H9 (cell line): Measurements from ENCODE around the gene NUDT3. TPM values are rescaled to one million over a fixed set of nuclear protein-coding genes. Genes with fewer than 3 reads are reported as not detected.

ENCODE experiments used
- DNase-seq: peaks from one replicate; pipeline ENCODE4 v3.0.0-alpha.2; 2017
- H2AFZ ChIP-seq: one replicate; pipeline ENCODE4 v1.6.1; 2013; ENCODE audit warnings: mild to moderate bottlenecking, low read length, control low read depth, moderate library complexity
- H2AK5ac ChIP-seq: 2 replicates; pipeline ENCODE4 v1.6.1; 2013; ENCODE audit warnings: low read length, control low read depth, mixed read lengths; ENCODE audit not compliant: insufficient read length
- H2BK120ac ChIP-seq: one replicate; pipeline ENCODE4 v1.6.1; 2013; ENCODE audit warnings: low read depth, mild to moderate bottlenecking, low read length, control low read depth, inconsistent platforms; ENCODE audit not compliant: poor library complexity, severe bottlenecking
- H2BK12ac ChIP-seq: 2 replicates; pipeline ENCODE4 v1.6.1; 2013; ENCODE audit warnings: low read length, control low read depth, mixed read lengths, low read depth; ENCODE audit not compliant: insufficient read length
- H2BK15ac ChIP-seq: 2 replicates; pipeline ENCODE4 v1.6.1; 2013; ENCODE audit warnings: low read depth, low read length, control low read depth
- H2BK20ac ChIP-seq: one replicate; pipeline ENCODE4 v1.6.1; 2013; ENCODE audit warnings: low read depth, mild to moderate bottlenecking, low read length, control low read depth, inconsistent platforms; ENCODE audit not compliant: poor library complexity, severe bottlenecking
- H2BK5ac ChIP-seq: 2 replicates; pipeline ENCODE4 v1.6.1; 2013; ENCODE audit warnings: low read length, control low read depth, mixed read lengths; ENCODE audit not compliant: insufficient read length
- H3K14ac ChIP-seq: 2 replicates; pipeline ENCODE4 v1.6.1; 2013; ENCODE audit warnings: low read length, control low read depth; ENCODE audit not compliant: insufficient read depth
- H3K18ac ChIP-seq: 2 replicates; pipeline ENCODE4 v1.6.1; 2013; ENCODE audit warnings: low read depth, mild to moderate bottlenecking, mixed read lengths, low read length, control low read depth; ENCODE audit not compliant: insufficient read length
- H3K23ac ChIP-seq: 2 replicates; pipeline ENCODE4 v1.6.1; 2013; ENCODE audit warnings: low read length, control low read depth, mixed read lengths, low read depth; ENCODE audit not compliant: insufficient read length
- H3K23me2 ChIP-seq: 2 replicates; pipeline ENCODE4 v1.6.1; 2013; ENCODE audit warnings: low read depth, mild to moderate bottlenecking, mixed read lengths, low read length, control low read depth; ENCODE audit not compliant: insufficient read length, poor library complexity, severe bottlenecking
- H3K27ac ChIP-seq: 2 replicates; pipeline ENCODE4 v1.5.1; 2013; ENCODE audit warnings: low read length, control low read depth, mixed read lengths, low read depth; ENCODE audit not compliant: insufficient read length
- H3K27me3 ChIP-seq: 2 replicates; pipeline ENCODE4 v1.6.1; 2013; ENCODE audit warnings: low read length, control low read depth, inconsistent platforms; ENCODE audit not compliant: insufficient read depth
- H3K4ac ChIP-seq: 2 replicates; pipeline ENCODE4 v1.6.1; 2013; ENCODE audit warnings: low read depth, mild to moderate bottlenecking, control low read depth, inconsistent platforms, low read length, moderate library complexity
- H3K4me1 ChIP-seq: 2 replicates; pipeline ENCODE4 v1.6.1; 2013; ENCODE audit warnings: low read length, control low read depth, inconsistent platforms; ENCODE audit not compliant: insufficient read depth
- H3K4me2 ChIP-seq: 2 replicates; pipeline ENCODE4 v1.6.1; 2013; ENCODE audit warnings: low read length, control low read depth, mixed read lengths; ENCODE audit not compliant: insufficient read length, insufficient read depth
- H3K56ac ChIP-seq: 2 replicates; pipeline ENCODE4 v1.6.1; 2013; ENCODE audit warnings: low read depth, mild to moderate bottlenecking, mixed read lengths, low read length, control low read depth; ENCODE audit not compliant: insufficient read length
- H3K79me1 ChIP-seq: 2 replicates; pipeline ENCODE4 v1.6.1; 2013; ENCODE audit warnings: low read depth, mild to moderate bottlenecking, moderate library complexity, low read length, control low read depth, inconsistent platforms; ENCODE audit not compliant: insufficient read depth, poor library complexity, severe bottlenecking
- H3K79me2 ChIP-seq: 2 replicates; pipeline ENCODE4 v1.6.1; 2013; ENCODE audit warnings: low read length, control low read depth, inconsistent platforms; ENCODE audit not compliant: insufficient read depth
- H3K9ac ChIP-seq: 2 replicates; pipeline ENCODE4 v1.6.1; 2013; ENCODE audit warnings: low read length, control low read depth, mixed read lengths; ENCODE audit not compliant: insufficient read length; ENCODE audit errors: extremely low read depth
- H3K9me3 ChIP-seq: one replicate; pipeline ENCODE4 v1.6.1; 2013; ENCODE audit warnings: low read depth, low read length, inconsistent platforms; ENCODE audit not compliant: control insufficient read depth
- H3T11ph ChIP-seq: one replicate; pipeline ENCODE4 v1.6.1; 2013; ENCODE audit warnings: mild to moderate bottlenecking, low read length, control low read depth, inconsistent platforms
- H4K20me1 ChIP-seq: one replicate; pipeline ENCODE4 v1.6.1; 2013; ENCODE audit not compliant: control insufficient read depth, insufficient read length, insufficient read depth
- H4K5ac ChIP-seq: 2 replicates; pipeline ENCODE4 v1.6.1; 2013; ENCODE audit warnings: low read depth, mild to moderate bottlenecking, mixed read lengths, low read length, control low read depth; ENCODE audit not compliant: insufficient read length
- H4K8ac ChIP-seq: replicated peaks from 2 replicates; pipeline ENCODE4 v1.6.1; 2013; ENCODE audit warnings: low read length, control low read depth, mixed read lengths, low read depth; ENCODE audit not compliant: insufficient read length
- H4K91ac ChIP-seq: 2 replicates; pipeline ENCODE4 v1.6.1; 2013; ENCODE audit warnings: low read depth, mild to moderate bottlenecking, moderate library complexity, mixed read lengths, low read length, control low read depth; ENCODE audit not compliant: insufficient read length
- H3K27ac Mint-ChIP-seq, 3 experiments: 2 replicates in 2 of 3; 3 replicates in 1 of 3; pipeline ENCODE4 v1.8.0; 2020 to 2021; ENCODE audit warnings: mixed read lengths in 3 of 3, mild to moderate bottlenecking in 1 of 3, moderate library complexity in 1 of 3
- H3K27me3 Mint-ChIP-seq: 2 replicates; pipeline ENCODE4 v1.8.0; 2021; ENCODE audit warnings: low read depth, mild to moderate bottlenecking, moderate library complexity, mixed read lengths
- H3K36me3 Mint-ChIP-seq, 3 experiments: 2 replicates in 2 of 3; 3 replicates in 1 of 3; pipeline ENCODE4 v1.8.0; 2020 to 2021; ENCODE audit warnings: low read depth in 3 of 3, mixed read lengths in 3 of 3; ENCODE audit not compliant: insufficient read depth in 1 of 3
- H3K4me1 Mint-ChIP-seq, 2 experiments: 2 replicates each; pipeline ENCODE4 v1.8.0; 2020; ENCODE audit warnings: mixed read lengths in 2 of 2
- H3K4me3 Mint-ChIP-seq, 2 experiments: 2 replicates in 1 of 2; 3 replicates in 1 of 2; pipeline ENCODE4 v1.8.0; 2020 to 2021; ENCODE audit warnings: mild to moderate bottlenecking in 2 of 2, mixed read lengths in 2 of 2, moderate library complexity in 1 of 2
- H3K9me3 Mint-ChIP-seq, 2 experiments: 2 replicates in 1 of 2; 3 replicates in 1 of 2; pipeline ENCODE4 v1.8.0; 2020; ENCODE audit warnings: mild to moderate bottlenecking in 2 of 2, mixed read lengths in 2 of 2, moderate library complexity in 1 of 2
- total RNA-seq: library from RNA; stranded (reverse); gene quantifications from 2 replicates; pipeline ENCODE4 v1.2.1, GENCODE V29; 2021
- TF ChIP-seq, protein P1 (sequence below): fragments of 200-600 bp; sonication (generic); conservative IDR thresholded peaks from 3 replicates; pipeline ENCODE4 v1.8.0; 2021; ENCODE audit warnings: antibody characterized with exemption, mild to moderate bottlenecking

The NUDT3 gene
- total RNA-seq, 1 experiment from 2014 or later = 23.6 TPM

DNA sequence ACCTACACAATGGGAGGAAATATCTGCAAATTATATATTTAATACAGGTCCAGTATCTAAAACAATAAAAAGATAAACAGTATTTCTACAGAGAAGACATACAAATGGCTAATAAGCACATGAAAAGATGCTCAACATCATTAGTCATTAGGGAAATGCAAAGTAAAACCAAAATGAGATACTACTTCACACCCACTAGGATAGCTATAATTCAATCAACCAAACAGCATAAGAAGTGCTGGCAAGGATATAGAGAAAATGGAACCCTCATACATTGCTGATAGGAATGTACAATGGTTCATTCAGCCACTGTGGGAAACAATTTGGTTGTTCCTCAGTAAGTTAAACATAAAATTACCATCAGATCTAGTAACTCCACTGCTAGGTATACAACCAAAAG, 48.7 kb downstream of the NUDT3 start:
- H3K23ac ChIP-seq = no peak overlapping the region
- Mint-ChIP-seq H3K4me1 (peaks cover 10 to 22% of the 10 kb centered on the region in 2 experiments), H3K36me3 (peaks cover 0 to 2% (median 2%) of the 10 kb centered on the region in 3 experiments; a peak in 3 of 7 replicates), H3K27me3 (no peaks in the 10 kb centered on the region), H3K27ac (no peak overlapping the region), H3K4me3 (no peak overlapping the region), H3K9me3 (no peaks in the 10 kb centered on the region; a peak in 1 of 5 replicates)
- no peak overlapping the region for H4K5ac ChIP-seq
- H3T11ph ChIP-seq = no peak overlapping the region
- H2BK15ac ChIP-seq = no peak overlapping the region
- H3K27me3 ChIP-seq = no peaks in the 10 kb centered on the region
- no peak for DNase-seq
- no peak overlapping the region for H2BK12ac ChIP-seq
- H2BK20ac ChIP-seq = no peak overlapping the region
- no peak overlapping the region for H2AFZ ChIP-seq
- no peak overlapping the region for H3K9ac ChIP-seq
- H3K56ac ChIP-seq = no peak overlapping the region
- no peak overlapping the region for H3K14ac ChIP-seq
- H3K23me2 ChIP-seq = no peaks in the 10 kb centered on the region
- H3K9me3 ChIP-seq = no peaks in the 10 kb centered on the region
- no peak overlapping the region for H2AK5ac ChIP-seq
- H2BK120ac ChIP-seq = no peak overlapping the region
- H4K20me1 ChIP-seq = no peaks in the 10 kb centered on the region
- no peak overlapping the region for H3K4me2 ChIP-seq
- no peak overlapping the region for H4K91ac ChIP-seq
- H3K27ac ChIP-seq = no peak overlapping the region
- H3K4me1 ChIP-seq = no peaks in the 10 kb centered on the region
- TF ChIP-seq, protein P1, sequence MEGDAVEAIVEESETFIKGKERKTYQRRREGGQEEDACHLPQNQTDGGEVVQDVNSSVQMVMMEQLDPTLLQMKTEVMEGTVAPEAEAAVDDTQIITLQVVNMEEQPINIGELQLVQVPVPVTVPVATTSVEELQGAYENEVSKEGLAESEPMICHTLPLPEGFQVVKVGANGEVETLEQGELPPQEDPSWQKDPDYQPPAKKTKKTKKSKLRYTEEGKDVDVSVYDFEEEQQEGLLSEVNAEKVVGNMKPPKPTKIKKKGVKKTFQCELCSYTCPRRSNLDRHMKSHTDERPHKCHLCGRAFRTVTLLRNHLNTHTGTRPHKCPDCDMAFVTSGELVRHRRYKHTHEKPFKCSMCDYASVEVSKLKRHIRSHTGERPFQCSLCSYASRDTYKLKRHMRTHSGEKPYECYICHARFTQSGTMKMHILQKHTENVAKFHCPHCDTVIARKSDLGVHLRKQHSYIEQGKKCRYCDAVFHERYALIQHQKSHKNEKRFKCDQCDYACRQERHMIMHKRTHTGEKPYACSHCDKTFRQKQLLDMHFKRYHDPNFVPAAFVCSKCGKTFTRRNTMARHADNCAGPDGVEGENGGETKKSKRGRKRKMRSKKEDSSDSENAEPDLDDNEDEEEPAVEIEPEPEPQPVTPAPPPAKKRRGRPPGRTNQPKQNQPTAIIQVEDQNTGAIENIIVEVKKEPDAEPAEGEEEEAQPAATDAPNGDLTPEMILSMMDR = no peak
- no peaks in the 10 kb centered on the region; the same call in 1 of the 2 replicates for H3K79me2 ChIP-seq
- no peak overlapping the region for H3K4ac ChIP-seq
- H3K79me1 ChIP-seq = no peaks in the 10 kb centered on the region
- H3K18ac ChIP-seq = no peak overlapping the region
- H4K8ac ChIP-seq = no peak overlapping the region
- no peak overlapping the region for H2BK5ac ChIP-seq
